GM12878 (cell line): ENCODE results near the gene CREB5. TPM values are rescaled to one million over a fixed set of nuclear protein-coding genes. Genes with fewer than 3 reads are reported as not detected.
A peak's percentile ranks its signal among the peaks of the same experiment; 100 is the strongest.

ENCODE experiments used
- ATAC-seq: fragments of 200-7000 bp; cut with Tn5 transposase; 3 replicates; pipeline ENCODE4 v1.9.1; 2020; ENCODE audit warnings: mild to moderate bottlenecking, moderate library complexity
- BruUV-seq: library from RNA; stranded (reverse); fragments of 400-500 nt; replicated peaks from 2 replicates; lab custom pipeline; 2021; lab: Mats Ljungman, UMichigan
- CTCF ChIA-PET: fragments of 300-600 bp; sonication (Branson Sonifier 250); formaldehyde crosslinking; extraction: SDS; loops from one replicate; lab custom pipeline; 2021; ENCODE audit warnings: inconsistent platforms; lab: Yijun Ruan, JAX
- POLR2A ChIA-PET: fragments of 350-600 bp; formaldehyde crosslinking; extraction: SDS; loops from one replicate; lab custom pipeline; 2021; ENCODE audit warnings: inconsistent platforms; lab: Charles Lee
- RAD21 ChIA-PET: fragments of 300-600 bp; sonication (Branson Sonifier 250); formaldehyde crosslinking; loops from one replicate; lab custom pipeline; 2023; ENCODE audit warnings: antibody characterized with exemption; ENCODE audit not compliant: unreplicated experiment; lab: Charles Lee
- SMC1A ChIA-PET: fragments of 300-600 bp; sonication (Branson Sonifier 250); formaldehyde crosslinking; loops from one replicate; lab custom pipeline; 2023; ENCODE audit not compliant: unreplicated experiment, uncharacterized antibody; lab: Charles Lee
- DNase-seq: peaks from one replicate; pipeline ENCODE4 v3.0.0-alpha.2; 2011; ENCODE audit warnings: low read depth, low spot score
- FAIRE-seq: peaks from 3 replicates; lab custom pipeline; 2011; peaks lifted over from hg19 to GRCh38; lab: Jason Lieb, UNC
- H2AFZ ChIP-seq: 2 replicates; pipeline ENCODE4 v1.6.0; 2011; ENCODE audit warnings: low read depth, low read length, control low read depth; ENCODE audit not compliant: control insufficient read depth
- H3K27ac ChIP-seq: 2 replicates; pipeline ENCODE4 v1.5.1; 2011; ENCODE audit warnings: control low read depth; ENCODE audit not compliant: control insufficient read depth, insufficient read depth
- H3K27me3 ChIP-seq, 2 experiments: replicated peaks in 1 of 2; 2 replicates each; pipeline versions ENCODE4 v1.6.0 to v1.6.1; 2011; ENCODE audit warnings: low read length in 1 of 2; ENCODE audit not compliant: control insufficient read depth in 2 of 2, insufficient read depth in 2 of 2
- H3K36me3 ChIP-seq, 2 experiments: 2 replicates each; pipeline ENCODE4 v1.5.1; 2011; ENCODE audit warnings: low read length in 1 of 2; ENCODE audit not compliant: control insufficient read depth in 2 of 2, insufficient read depth in 2 of 2
- H3K4me1 ChIP-seq: 2 replicates; pipeline ENCODE4 v1.6.1; 2011; ENCODE audit warnings: mild to moderate bottlenecking, low read length, moderate library complexity, mixed read lengths; ENCODE audit not compliant: control insufficient read depth, insufficient read depth
- H3K4me2 ChIP-seq: 2 replicates; pipeline ENCODE4 v1.6.0; 2011; ENCODE audit warnings: control low read depth; ENCODE audit not compliant: control insufficient read depth, insufficient read depth
- H3K4me3 ChIP-seq: fragments of 200-600 bp; sonication (generic); 2 replicates; pipeline ENCODE4 v1.5.1; 2016
- H3K79me2 ChIP-seq: 2 replicates; pipeline ENCODE4 v1.6.0; 2011; ENCODE audit warnings: low read length; ENCODE audit not compliant: control insufficient read depth, insufficient read depth
- H3K9ac ChIP-seq: 2 replicates; pipeline ENCODE4 v1.8.0; 2011; ENCODE audit warnings: low read length, control low read depth, mixed read lengths; ENCODE audit not compliant: control insufficient read depth, insufficient read depth
- H3K9me3 ChIP-seq: replicated peaks from 3 replicates; pipeline ENCODE4 v1.5.1; 2011; ENCODE audit warnings: mild to moderate bottlenecking, low read length; ENCODE audit not compliant: control insufficient read depth, insufficient read depth
- H4K20me1 ChIP-seq: 2 replicates; pipeline ENCODE4 v1.6.0; 2011; ENCODE audit not compliant: control insufficient read depth, insufficient read depth
- JUNB ChIP-seq: IDR thresholded peaks from 2 replicates; pipeline ENCODE4 v1.6.1; 2016; ENCODE audit warnings: antibody characterized with exemption, mild to moderate bottlenecking
- MTA2 ChIP-seq: fragments of 450-650 bp; IDR thresholded peaks from 2 replicates; pipeline ENCODE4 v1.6.1; 2016; ENCODE audit warnings: low read depth, mild to moderate bottlenecking, moderate library complexity
- RAD51 ChIP-seq: fragments of 450-650 bp; IDR thresholded peaks from 2 replicates; pipeline ENCODE4 v1.6.1; 2016; ENCODE audit warnings: moderate library complexity, mild to moderate bottlenecking, inconsistent platforms
- ZZZ3 ChIP-seq: IDR thresholded peaks from 2 replicates; pipeline ENCODE4 v1.6.1; 2011; ENCODE audit warnings: low read depth; ENCODE audit not compliant: control insufficient read depth, insufficient read length
- WGBS: methylation state at CpG from one replicate; pipeline ENCODE4 v1.1.6; 2016; ENCODE audit warnings: low lambda C conversion rate; ENCODE audit not compliant: insufficient replicate concordance, insufficient coverage; ENCODE audit errors: missing lambda C conversion rate; 5-methylcytosine and 5-hydroxymethylcytosine counted together
- in situ Hi-C: fragments of 300-500 bp; cut with MboI; formaldehyde crosslinking; loops from 9 replicates; pipeline ENCODE4 v1.14.3; 2018; ENCODE audit warnings: mixed read lengths
- intact Hi-C: fragments of 100-400 bp; cut with micrococcal nuclease; formaldehyde crosslinking; loops from one replicate; pipeline ENCODE4 v1.14.2; 2022; ENCODE audit not compliant: unreplicated experiment
- polyA plus RNA-seq, 11 experiments: library from polyadenylated mRNA; depleted of rRNA in 4 of 11; unstranded in 6 of 11; stranded (reverse) in 5 of 11; fragments of >200 nt; fragmentation: Nextera tagmentation in 4 of 11; fragmentation: Illumina TruSeq in 1 of 11; extraction: Ambion mirVana in 4 of 11; extraction: Trizol in 1 of 11; gene quantifications; 1 replicate in 1 of 11; 2 replicates in 10 of 11; pipeline versions ENCODE4 v1.2.1 to v1.2.3, GENCODE V29; 2011 to 2016; ENCODE audit warnings: inconsistent platforms in 2 of 11, missing spikeins in 2 of 11, low read depth in 1 of 11
- total RNA-seq, 4 experiments: library from RNA; depleted of rRNA in 3 of 4; stranded (reverse); fragments of >200 nt in 3 of 4; fragmentation: Illumina TruSeq in 1 of 4; extraction: Trizol in 1 of 4; gene quantifications; 2 replicates each; pipeline versions ENCODE4 v1.2.1 to v1.2.3, GENCODE V29; 2013 to 2021
- TF ChIP-seq, protein P1 (sequence below): fragments of 450-650 bp; IDR thresholded peaks from 2 replicates; pipeline ENCODE4 v1.6.1; 2017; ENCODE audit warnings: mild to moderate bottlenecking, moderate library complexity

CREB5 gene
- total and polyA plus RNA-seq, 10 of the 15 experiments (the other 5 are each of a cell fraction or from before 2014, with no cell fraction given) = 12.9 to 74.1 (median 53.0) TPM

DNA sequence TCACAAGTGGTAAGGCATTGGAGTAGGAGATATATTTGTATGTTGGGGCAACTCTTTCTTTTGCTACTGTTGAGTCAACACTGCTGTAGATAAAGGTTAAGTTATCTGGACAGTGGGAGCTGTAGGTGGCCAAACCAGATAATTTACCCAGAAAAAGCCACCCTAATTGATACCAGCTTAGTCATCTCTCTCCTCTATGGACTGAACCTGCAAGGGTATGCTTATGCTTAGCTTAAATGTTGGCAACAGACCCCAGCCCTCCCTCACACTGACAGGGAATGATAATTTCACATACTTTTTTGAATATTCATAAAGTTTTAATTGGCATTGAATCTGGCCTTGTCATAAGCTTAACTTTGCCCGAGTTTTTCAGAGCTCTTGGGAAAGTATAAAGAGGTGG is 66.3 kb downstream of the CREB5 start:
- CTCF ChIA-PET = interaction anchor here (0.7 to 5.4 kb wide), 24 partner anchors 9 to 337 kb away, joined by 3 to 48 read pairs (median 4); partner anchors contain the start of gene CREB5

More for the DNA sequence above, 66.3 kb downstream of the CREB5 start:
- H3K4me2 ChIP-seq = peak overlapping the region; percentile 59; the same call in 1 of the 2 replicates
- no peaks in the 10 kb centered on the region; a peak in 1 of 4 replicates for H3K36me3 ChIP-seq
- peak overlapping the region; percentile 90 for H3K27ac ChIP-seq
- DNase-seq (no peak), ATAC-seq (peak; percentile 48), FAIRE-seq (no peak)
- no peaks in the 10 kb centered on the region for H3K79me2 ChIP-seq
- ChIA-PET SMC1A (interaction anchor here (0.8 to 11.7 kb wide), 34 partner anchors 10 to 337 kb away, joined by 3 to 177 read pairs (median 6); partner anchors contain the start of gene CREB5), RAD21 (interaction anchor here (0.8 to 7.4 kb wide), 28 partner anchors 10 to 339 kb away, joined by 3 to 192 read pairs (median 6); partner anchors contain the start of gene CREB5), POLR2A (interaction anchor here (0.6 to 5.4 kb wide), 22 partner anchors 9 to 143 kb away, joined by 3 to 81 read pairs (median 5); partner anchors contain the start of gene CREB5)
- H4K20me1 ChIP-seq = no peaks in the 10 kb centered on the region
- peaks cover 41% of the 10 kb centered on the region for H3K4me1 ChIP-seq
- no peak overlapping the region for H3K4me3 ChIP-seq
- BruUV-seq = no TSS peak
- H2AFZ ChIP-seq = no peak overlapping the region
- in situ Hi-C loops = loop anchor here (5.0 kb wide), 1 partner anchor 144 kb away; no protein-coding TSS in a partner anchor
- no peaks in the 10 kb centered on the region for H3K27me3 ChIP-seq
- TF ChIP-seq RAD51 = no peak
- TF ChIP-seq ZZZ3 = no peak
- TF ChIP-seq, protein P1, sequence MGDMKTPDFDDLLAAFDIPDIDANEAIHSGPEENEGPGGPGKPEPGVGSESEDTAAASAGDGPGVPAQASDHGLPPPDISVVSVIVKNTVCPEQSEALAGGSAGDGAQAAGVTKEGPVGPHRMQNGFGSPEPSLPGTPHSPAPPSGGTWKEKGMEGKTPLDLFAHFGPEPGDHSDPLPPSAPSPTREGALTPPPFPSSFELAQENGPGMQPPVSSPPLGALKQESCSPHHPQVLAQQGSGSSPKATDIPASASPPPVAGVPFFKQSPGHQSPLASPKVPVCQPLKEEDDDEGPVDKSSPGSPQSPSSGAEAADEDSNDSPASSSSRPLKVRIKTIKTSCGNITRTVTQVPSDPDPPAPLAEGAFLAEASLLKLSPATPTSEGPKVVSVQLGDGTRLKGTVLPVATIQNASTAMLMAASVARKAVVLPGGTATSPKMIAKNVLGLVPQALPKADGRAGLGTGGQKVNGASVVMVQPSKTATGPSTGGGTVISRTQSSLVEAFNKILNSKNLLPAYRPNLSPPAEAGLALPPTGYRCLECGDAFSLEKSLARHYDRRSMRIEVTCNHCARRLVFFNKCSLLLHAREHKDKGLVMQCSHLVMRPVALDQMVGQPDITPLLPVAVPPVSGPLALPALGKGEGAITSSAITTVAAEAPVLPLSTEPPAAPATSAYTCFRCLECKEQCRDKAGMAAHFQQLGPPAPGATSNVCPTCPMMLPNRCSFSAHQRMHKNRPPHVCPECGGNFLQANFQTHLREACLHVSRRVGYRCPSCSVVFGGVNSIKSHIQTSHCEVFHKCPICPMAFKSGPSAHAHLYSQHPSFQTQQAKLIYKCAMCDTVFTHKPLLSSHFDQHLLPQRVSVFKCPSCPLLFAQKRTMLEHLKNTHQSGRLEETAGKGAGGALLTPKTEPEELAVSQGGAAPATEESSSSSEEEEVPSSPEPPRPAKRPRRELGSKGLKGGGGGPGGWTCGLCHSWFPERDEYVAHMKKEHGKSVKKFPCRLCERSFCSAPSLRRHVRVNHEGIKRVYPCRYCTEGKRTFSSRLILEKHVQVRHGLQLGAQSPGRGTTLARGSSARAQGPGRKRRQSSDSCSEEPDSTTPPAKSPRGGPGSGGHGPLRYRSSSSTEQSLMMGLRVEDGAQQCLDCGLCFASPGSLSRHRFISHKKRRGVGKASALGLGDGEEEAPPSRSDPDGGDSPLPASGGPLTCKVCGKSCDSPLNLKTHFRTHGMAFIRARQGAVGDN = peak; percentile 43; the same call in 1 of the 2 replicates
- TF ChIP-seq JUNB = peak; percentile 38; the same call in 1 of the 2 replicates
- TF ChIP-seq MTA2 = peak; percentile 46; the same call in 1 of the 2 replicates
- H3K9me3 ChIP-seq = no peaks in the 10 kb centered on the region
- intact Hi-C loops = loop anchor here (1.0 to 5.0 kb wide), 8 partner anchors 31 to 209 kb away; no protein-coding TSS in a partner anchor
- 64% methylated on average over 1 of the region's 1 CpG for WGBS
- no peak overlapping the region for H3K9ac ChIP-seq
